T-helper 2 cell treated with Interferon-gamma antibody and Interleukin-4, amounts not matched to agents 100 ng/mL and 5 ng/mL, for 36 hours (primary cell): Measurements from ENCODE around the gene ALPK1. TPM values are rescaled to one million over a fixed set of nuclear protein-coding genes. Genes with fewer than 3 reads are reported as not detected.
"Not testable (repeated sequence)": the region's sequence is repeated elsewhere in the genome, so short reads cannot be mapped to it uniquely, and the experiment has no call there.

Experiments used
- intact Hi-C: fragments of 100-400 bp; cut with micrococcal nuclease; formaldehyde crosslinking; loops from one replicate; pipeline ENCODE4 v1.15.1; 2023
- total RNA-seq: library from RNA; stranded (reverse); gene quantifications from 2 replicates; pipeline ENCODE4 v1.2.3, GENCODE V29; 2022

The ALPK1 gene
- total RNA-seq, 1 donor from 2014 or later: 9.0 TPM

GRCh38 chr4:112448306-112449132 lies 151.3 kb downstream of the ALPK1 start:
- intact Hi-C loops: no loop called here

GRCh38 chr4:112449708-112450107 lies 152.5 kb downstream of the ALPK1 start:
- intact Hi-C loops: no loop called here

- intact Hi-C loops: no loop called here
Measured at GRCh38 chr4:112451104-112451503, 153.9 kb downstream of the ALPK1 start.

- intact Hi-C loops: no loop called here
Measured at GRCh38 chr4:112451831-112452230, 154.7 kb downstream of the ALPK1 start.

- intact Hi-C loops: no loop called here
Measured at GRCh38 chr4:112453321-112453720, 156.2 kb downstream of the ALPK1 start.

- intact Hi-C loops: no loop called here
Measured at GRCh38 chr4:112472318-112472717, 175.1 kb downstream of the ALPK1 start.

- intact Hi-C loops: no loop called here
Measured at GRCh38 chr4:112473985-112474384, 176.8 kb downstream of the ALPK1 start.

GRCh38 chr4:112485930-112486329 lies 188.8 kb downstream of the ALPK1 start:
- intact Hi-C loops: no loop called here

GRCh38 chr4:112490808-112491207 lies 193.6 kb downstream of the ALPK1 start:
- intact Hi-C loops: not testable (repeated sequence)

Other genes starting within 250 kb of the ALPK1 start
- 1.6 and 1.7 TPM in 2 replicates for gene FAM241A, start 151.9 kb upstream of the ALPK1 start, total RNA-seq
- 12.7 and 13.7 TPM in 2 replicates for gene AP1AR, start 65.6 kb upstream of the ALPK1 start, total RNA-seq
- gene TIFA, start 11.5 kb upstream of the ALPK1 start, total RNA-seq: 14.6 and 14.7 TPM in 2 replicates
- not detected in 2 replicates for gene NEUROG2, start 218.8 kb downstream of the ALPK1 start, total RNA-seq